Hematopoietic multipotent progenitor cell treated with erythropoietin and hydrocortisone succinate and interleukin-3 and kit ligand, for 17 days (in vitro differentiated cells): ENCODE data around the gene CHST15.
A peak's percentile ranks its signal among the peaks of the same experiment; 100 is the strongest.

Experiments used
- DNase-seq: peaks from one replicate; pipeline ENCODE4 v3.0.0-alpha.2; 2015; ENCODE audit warnings: low spot score

The CHST15 gene

GRCh38 chr10:123998197-123999141 lies 94.9 kb downstream of the CHST15 start:
- DNase-seq, result no peak

- no peak for DNase-seq
These were observed 95.8 kb downstream of the CHST15 start for GRCh38 chr10:123997486-123998196.

- no peak for DNase-seq
These were observed 96.4 kb downstream of the CHST15 start for GRCh38 chr10:123997013-123997412.

GRCh38 chr10:123996302-123996701 lies 97.1 kb downstream of the CHST15 start:
- no peak for DNase-seq

GRCh38 chr10:123995461-123996131 lies 97.8 kb downstream of the CHST15 start:
- no peak for DNase-seq

GRCh38 chr10:123995082-123995460 lies 98.3 kb downstream of the CHST15 start:
- DNase-seq, result no peak

- DNase-seq, result peak; percentile 71
These were observed 98.8 kb downstream of the CHST15 start for GRCh38 chr10:123994417-123995081.

GRCh38 chr10:123993534-123994416 lies 99.6 kb downstream of the CHST15 start:
- no peak for DNase-seq

- no peak for DNase-seq
These were observed 101.5 kb downstream of the CHST15 start for GRCh38 chr10:123991611-123992570.

GRCh38 chr10:123990889-123991288 lies 102.5 kb downstream of the CHST15 start:
- no peak for DNase-seq

- DNase-seq, result no peak
These were observed 104.7 kb downstream of the CHST15 start for GRCh38 chr10:123988694-123989093.

GRCh38 chr10:123986736-123987135 lies 106.7 kb downstream of the CHST15 start:
- DNase-seq, result no peak

- peak; percentile 17 for DNase-seq
These were observed 119.0 kb downstream of the CHST15 start for GRCh38 chr10:123974406-123974805.

GRCh38 chr10:123972481-123973401 lies 120.7 kb downstream of the CHST15 start:
- DNase-seq, result no peak

- no peak for DNase-seq
These were observed 122.5 kb downstream of the CHST15 start for GRCh38 chr10:123970927-123971286.

GRCh38 chr10:123970207-123970926 lies 123.0 kb downstream of the CHST15 start:
- DNase-seq, result no peak

GRCh38 chr10:123967626-123968243 lies 125.7 kb downstream of the CHST15 start:
- DNase-seq, result peak; percentile 8

GRCh38 chr10:123966896-123967231 lies 126.5 kb downstream of the CHST15 start:
- no peak for DNase-seq
